CD14-positive monocyte (primary cell): ENCODE measurements around the gene TAF4. TPM values are rescaled to one million over a fixed set of nuclear protein-coding genes. Genes with fewer than 3 reads are reported as not detected.

Experiments
- DNase-seq, 3 donors: peaks; one replicate each; pipeline ENCODE4 v3.0.0-alpha.2; 2011 to 2022
- H2AFZ ChIP-seq: 2 replicates; pipeline ENCODE4 v1.6.0; 2012; ENCODE audit warnings: mild to moderate bottlenecking, low read depth, low read length, inconsistent platforms; ENCODE audit not compliant: insufficient read depth, poor library complexity, severe bottlenecking
- H3K27ac ChIP-seq, 2 donors: 1 replicate in 1 of 2; 2 replicates in 1 of 2; pipeline ENCODE4 v1.5.1; 2012 to 2013; ENCODE audit warnings: low read length in 2 of 2, control low read depth in 1 of 2, inconsistent platforms in 1 of 2, low read depth in 1 of 2, mild to moderate bottlenecking in 1 of 2
- H3K27me3 ChIP-seq, 2 donors: one replicate each; pipeline versions ENCODE4 v1.6.0 to v1.6.1; 2011 to 2013; ENCODE audit warnings: low read length in 2 of 2; ENCODE audit not compliant: control insufficient read depth in 2 of 2, insufficient read depth in 2 of 2
- H3K36me3 ChIP-seq, 2 donors: replicated peaks in 1 of 2; 1 replicate in 1 of 2; 2 replicates in 1 of 2; pipeline versions ENCODE4 v1.5.1 to v1.6.1; 2012 to 2013; ENCODE audit warnings: low read length in 2 of 2, control low read depth in 1 of 2, inconsistent platforms in 1 of 2, mild to moderate bottlenecking in 1 of 2; ENCODE audit not compliant: insufficient read depth in 2 of 2, control insufficient read depth in 1 of 2
- H3K4me1 ChIP-seq, 2 donors: 1 replicate in 1 of 2; 2 replicates in 1 of 2; pipeline versions ENCODE4 v1.5.1 to v1.6.1; 2012 to 2013; ENCODE audit warnings: low read length in 2 of 2, control low read depth in 1 of 2, inconsistent platforms in 1 of 2, mild to moderate bottlenecking in 1 of 2, moderate library complexity in 1 of 2; ENCODE audit not compliant: insufficient read depth in 2 of 2, control insufficient read depth in 1 of 2
- H3K4me2 ChIP-seq: replicated peaks from 2 replicates; pipeline ENCODE3; 2012; ENCODE audit warnings: low read length, moderate library complexity, mild to moderate bottlenecking; ENCODE audit not compliant: poor library complexity, severe bottlenecking; ENCODE audit errors: extremely low read depth
- H3K4me3 ChIP-seq, 3 experiments: fragments of 200-600 bp in 1 of 3; sonication (generic) in 1 of 3; replicated peaks in 1 of 3; 1 replicate in 2 of 3; 2 replicates in 1 of 3; pipeline ENCODE4 v1.5.1; 2011 to 2013; ENCODE audit warnings: low read length in 3 of 3, mild to moderate bottlenecking in 3 of 3, control low read depth in 2 of 3, low read depth in 2 of 3, inconsistent platforms in 1 of 3, moderate library complexity in 1 of 3
- H3K79me2 ChIP-seq: 2 replicates; pipeline ENCODE4 v1.6.0; 2012; ENCODE audit warnings: mild to moderate bottlenecking, control low read depth, inconsistent platforms, low read length, moderate library complexity; ENCODE audit not compliant: insufficient read depth
- H3K9ac ChIP-seq: 2 replicates; pipeline ENCODE4 v1.6.0; 2017; ENCODE audit warnings: low read length, mild to moderate bottlenecking; ENCODE audit not compliant: insufficient read depth, poor library complexity, severe bottlenecking
- H3K9me3 ChIP-seq, 2 donors: replicated peaks in 1 of 2; 1 replicate in 1 of 2; 2 replicates in 1 of 2; pipeline versions ENCODE4 v1.5.1 to v1.6.1; 2012 to 2013; ENCODE audit warnings: low read length in 2 of 2, control low read depth in 1 of 2; ENCODE audit not compliant: control insufficient read depth in 1 of 2, insufficient read depth in 1 of 2
- H4K20me1 ChIP-seq: 2 replicates; pipeline ENCODE4 v1.6.0; 2012; ENCODE audit warnings: mild to moderate bottlenecking, low read length, control low read depth, moderate library complexity; ENCODE audit not compliant: insufficient read depth
- H3K27ac Mint-ChIP-seq, 7 donors: one replicate each; pipeline ENCODE4 v1.8.0; 2020; ENCODE audit warnings: mild to moderate bottlenecking in 7 of 7, mixed read lengths in 7 of 7, moderate library complexity in 6 of 7, inconsistent platforms in 2 of 7
- H3K27me3 Mint-ChIP-seq, 3 donors: one replicate each; pipeline ENCODE4 v1.8.0; 2021 to 2022; ENCODE audit warnings: low read depth in 3 of 3, mild to moderate bottlenecking in 3 of 3, mixed read lengths in 3 of 3, moderate library complexity in 3 of 3, inconsistent platforms in 1 of 3
- H3K36me3 Mint-ChIP-seq, 2 donors: one replicate each; pipeline ENCODE4 v1.8.0; 2020; ENCODE audit warnings: mixed read lengths in 2 of 2, inconsistent platforms in 1 of 2, mild to moderate bottlenecking in 1 of 2
- H3K4me1 Mint-ChIP-seq: one replicate; pipeline ENCODE4 v1.8.0; 2020; ENCODE audit warnings: mild to moderate bottlenecking, mixed read lengths
- H3K4me3 Mint-ChIP-seq, 2 donors: one replicate each; pipeline ENCODE4 v1.8.0; 2020; ENCODE audit warnings: mild to moderate bottlenecking in 2 of 2, mixed read lengths in 2 of 2, moderate library complexity in 1 of 2
- H3K9me3 Mint-ChIP-seq, 7 donors: one replicate each; pipeline ENCODE4 v1.8.0; 2020 to 2022; ENCODE audit warnings: mixed read lengths in 7 of 7, mild to moderate bottlenecking in 6 of 7, moderate library complexity in 6 of 7, inconsistent platforms in 2 of 7
- WGBS: methylation state at CpG from one replicate; pipeline ENCODE4 v1.1.5; 2013; ENCODE audit warnings: missing lambda C conversion rate; ENCODE audit not compliant: insufficient coverage; 5-methylcytosine and 5-hydroxymethylcytosine counted together
- intact Hi-C, 2 donors: fragments of 100-400 bp; cut with micrococcal nuclease; formaldehyde crosslinking; loops; one replicate each; pipeline versions ENCODE4 v1.15.0 to v1.15.1; 2023
- polyA plus RNA-seq, 3 donors: library from polyadenylated mRNA; depleted of rRNA in 1 of 3; unstranded in 2 of 3; stranded (reverse) in 1 of 3; fragments of 300-500 nt in 2 of 3; fragments of >200 nt in 1 of 3; fragmentation: Illumina TruSeq in 2 of 3; gene quantifications; 1 replicate in 2 of 3; 2 replicates in 1 of 3; pipeline ENCODE4 v1.2.3, GENCODE V29; 2012 to 2021
- TF ChIP-seq, protein P1 (sequence below): fragments of 200-600 bp; IDR thresholded peaks from one replicate; pipeline ENCODE4 v1.8.0; 2022; ENCODE audit warnings: antibody characterized with exemption, mild to moderate bottlenecking

Gene TAF4
- polyA plus RNA-seq, 3 donors: 0.48 to 14.9 (median 0.99) TPM

- Mint-ChIP-seq H3K27me3 (no peaks in the 10 kb centered on the region), H3K4me1 (peaks cover 14% of the 10 kb centered on the region)
- H3K4me1 ChIP-seq: peaks cover 0 to 9% of the 10 kb centered on the region in 2 donors
Measured at GRCh38 chr20:62019881-62020492, 45.7 kb downstream of the TAF4 start.

DNA sequence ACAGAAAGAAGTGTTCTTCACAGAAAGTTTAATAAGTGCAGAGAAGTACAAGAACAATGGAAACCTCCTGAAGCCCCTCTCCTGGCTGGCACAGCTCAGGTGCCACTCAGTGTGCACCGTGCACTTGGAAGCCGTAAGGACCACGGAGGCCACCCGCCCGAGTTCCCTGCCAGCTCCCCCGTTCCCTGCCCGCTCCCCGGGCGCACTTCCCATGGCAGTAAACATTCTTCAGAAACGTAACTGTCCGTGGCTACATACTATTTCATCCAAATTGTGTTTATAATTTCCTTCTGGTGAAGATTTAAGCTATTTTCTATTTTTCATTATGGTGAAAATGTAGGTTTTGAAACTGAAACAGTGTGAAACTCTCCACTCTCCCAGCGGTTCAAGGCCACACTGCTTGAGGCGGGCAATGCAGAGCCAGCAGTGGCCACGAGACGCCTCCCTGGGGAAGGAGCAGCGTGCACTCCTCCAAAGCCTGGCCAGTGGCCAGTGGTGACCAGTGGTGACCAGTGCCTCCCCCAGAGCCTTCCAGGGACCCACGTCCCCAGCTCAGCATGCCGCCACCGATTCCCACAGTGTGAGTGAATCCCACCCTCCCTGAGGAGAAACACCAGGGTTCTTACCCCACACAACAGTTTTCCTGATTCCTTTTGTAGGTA is 46.4 kb downstream of the TAF4 start:
- Mint-ChIP-seq H3K4me3 (no peak overlapping the region), H3K4me1 (peaks cover 13% of the 10 kb centered on the region), H3K27me3 (no peaks in the 10 kb centered on the region), H3K27ac (peak overlapping the region in 1 of 7 donors; percentile 2), H3K9me3 (no peaks in the 10 kb centered on the region), H3K36me3 (peaks cover 4 to 8% of the 10 kb centered on the region in 2 donors)
- intact Hi-C loops: no loop called here
- H3K9ac ChIP-seq: no peak overlapping the region
- TF ChIP-seq, protein P1, sequence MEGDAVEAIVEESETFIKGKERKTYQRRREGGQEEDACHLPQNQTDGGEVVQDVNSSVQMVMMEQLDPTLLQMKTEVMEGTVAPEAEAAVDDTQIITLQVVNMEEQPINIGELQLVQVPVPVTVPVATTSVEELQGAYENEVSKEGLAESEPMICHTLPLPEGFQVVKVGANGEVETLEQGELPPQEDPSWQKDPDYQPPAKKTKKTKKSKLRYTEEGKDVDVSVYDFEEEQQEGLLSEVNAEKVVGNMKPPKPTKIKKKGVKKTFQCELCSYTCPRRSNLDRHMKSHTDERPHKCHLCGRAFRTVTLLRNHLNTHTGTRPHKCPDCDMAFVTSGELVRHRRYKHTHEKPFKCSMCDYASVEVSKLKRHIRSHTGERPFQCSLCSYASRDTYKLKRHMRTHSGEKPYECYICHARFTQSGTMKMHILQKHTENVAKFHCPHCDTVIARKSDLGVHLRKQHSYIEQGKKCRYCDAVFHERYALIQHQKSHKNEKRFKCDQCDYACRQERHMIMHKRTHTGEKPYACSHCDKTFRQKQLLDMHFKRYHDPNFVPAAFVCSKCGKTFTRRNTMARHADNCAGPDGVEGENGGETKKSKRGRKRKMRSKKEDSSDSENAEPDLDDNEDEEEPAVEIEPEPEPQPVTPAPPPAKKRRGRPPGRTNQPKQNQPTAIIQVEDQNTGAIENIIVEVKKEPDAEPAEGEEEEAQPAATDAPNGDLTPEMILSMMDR: no peak
- peaks cover 93% of the 10 kb centered on the region for H4K20me1 ChIP-seq
- H3K4me3 ChIP-seq: no peak overlapping the region
- no peaks in the 10 kb centered on the region for H3K9me3 ChIP-seq
- no peak for DNase-seq
- peaks cover 0 to 9% of the 10 kb centered on the region in 2 donors for H3K4me1 ChIP-seq
- no peak overlapping the region for H3K27ac ChIP-seq
- no peaks in the 10 kb centered on the region for H3K27me3 ChIP-seq
- H2AFZ ChIP-seq: no peak overlapping the region
- WGBS: 98% methylated on average over 9 of the region's 19 CpGs
- peaks cover 1 to 4% of the 10 kb centered on the region in 2 donors for H3K36me3 ChIP-seq
- peaks cover 84% of the 10 kb centered on the region for H3K79me2 ChIP-seq
- no peak overlapping the region for H3K4me2 ChIP-seq

More at GRCh38 chr20:62019881-62020492, 45.7 kb downstream of the TAF4 start:
- WGBS: 95% methylated on average over 17 of the region's 19 CpGs
- Mint-ChIP-seq H3K27ac (peak overlapping the region in 3 of 7 donors; percentile 0 to 51 (median 9)), H3K9me3 (no peaks in the 10 kb centered on the region), H3K36me3 (peaks cover 0 to under 1% of the 10 kb centered on the region in 2 donors), H3K4me3 (no peak overlapping the region)
- intact Hi-C loops: no loop called here
- H3K27me3 ChIP-seq: no peaks in the 10 kb centered on the region
- no peak overlapping the region for H2AFZ ChIP-seq
- H3K9me3 ChIP-seq: no peaks in the 10 kb centered on the region
- no peak for DNase-seq
- H3K27ac ChIP-seq: no peak overlapping the region
- no peak overlapping the region for H3K4me3 ChIP-seq
- peaks cover 89% of the 10 kb centered on the region for H3K79me2 ChIP-seq
- H4K20me1 ChIP-seq: peaks cover 93% of the 10 kb centered on the region
- H3K36me3 ChIP-seq: no peaks in the 10 kb centered on the region
- no peak overlapping the region for H3K4me2 ChIP-seq
- H3K9ac ChIP-seq: no peak overlapping the region
- TF ChIP-seq, protein P1: no peak
